Loucy (cell line): ENCODE data around the gene DNASE2B.

Experiments used
- CTCF ChIP-seq: fragments of 200-600 bp; sonication (generic); conservative IDR thresholded peaks from 2 replicates; pipeline ENCODE4 v1.5.1; 2014; ENCODE audit warnings: mild to moderate bottlenecking, antibody characterized with exemption, low read length
- EZH2phosphoT487 ChIP-seq: fragments of 200-600 bp; IDR thresholded peaks from 2 replicates; pipeline ENCODE4 v1.6.1; 2018; ENCODE audit warnings: antibody characterized with exemption, mild to moderate bottlenecking, moderate library complexity, borderline replicate concordance

GRCh38 chr1:84428235-84428634 lies 30.0 kb downstream of the DNASE2B start:
- TF ChIP-seq CTCF (no peak), EZH2phosphoT487 (no peak)
